ENCODE results near the gene MLEC.

DNA sequence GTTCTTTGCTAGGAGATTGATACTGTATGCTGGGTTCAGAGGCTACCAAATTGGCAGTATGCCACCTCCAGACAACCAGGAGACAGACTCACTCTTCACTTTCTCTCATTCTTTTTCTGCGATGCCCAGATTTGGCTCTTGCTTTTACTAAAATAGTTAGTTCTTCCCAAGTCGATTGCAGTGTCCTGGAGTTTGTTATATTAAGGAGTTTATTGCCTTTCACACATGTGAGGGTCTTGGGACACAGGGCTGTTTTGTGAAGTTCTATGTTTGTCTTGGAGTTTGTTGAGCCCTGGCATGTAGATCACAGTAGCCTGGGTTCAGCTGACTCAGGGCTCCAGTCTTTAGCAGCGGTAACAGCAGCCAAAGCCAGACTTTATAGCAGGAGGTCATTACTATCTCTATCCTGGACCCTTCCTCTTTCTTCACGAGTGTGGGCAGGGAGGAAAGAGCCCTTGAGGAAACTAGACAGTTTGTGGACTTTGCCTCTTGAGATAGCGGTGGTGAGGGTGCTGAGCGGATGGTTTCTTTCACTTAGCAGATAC is 1.6 kb downstream of the MLEC start:
- no peak for TF ChIP-seq POLR2A (IDR thresholded peaks at IDR 0.05)
- TF ChIP-seq, protein P1, sequence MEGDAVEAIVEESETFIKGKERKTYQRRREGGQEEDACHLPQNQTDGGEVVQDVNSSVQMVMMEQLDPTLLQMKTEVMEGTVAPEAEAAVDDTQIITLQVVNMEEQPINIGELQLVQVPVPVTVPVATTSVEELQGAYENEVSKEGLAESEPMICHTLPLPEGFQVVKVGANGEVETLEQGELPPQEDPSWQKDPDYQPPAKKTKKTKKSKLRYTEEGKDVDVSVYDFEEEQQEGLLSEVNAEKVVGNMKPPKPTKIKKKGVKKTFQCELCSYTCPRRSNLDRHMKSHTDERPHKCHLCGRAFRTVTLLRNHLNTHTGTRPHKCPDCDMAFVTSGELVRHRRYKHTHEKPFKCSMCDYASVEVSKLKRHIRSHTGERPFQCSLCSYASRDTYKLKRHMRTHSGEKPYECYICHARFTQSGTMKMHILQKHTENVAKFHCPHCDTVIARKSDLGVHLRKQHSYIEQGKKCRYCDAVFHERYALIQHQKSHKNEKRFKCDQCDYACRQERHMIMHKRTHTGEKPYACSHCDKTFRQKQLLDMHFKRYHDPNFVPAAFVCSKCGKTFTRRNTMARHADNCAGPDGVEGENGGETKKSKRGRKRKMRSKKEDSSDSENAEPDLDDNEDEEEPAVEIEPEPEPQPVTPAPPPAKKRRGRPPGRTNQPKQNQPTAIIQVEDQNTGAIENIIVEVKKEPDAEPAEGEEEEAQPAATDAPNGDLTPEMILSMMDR (IDR thresholded peaks at IDR 0.05 in 8 of 11, conservative IDR thresholded peaks at IDR 0.05 in 3 of 11): no peak
